ENCODE measurements around the gene MAPK6.

MAPK6 gene

GRCh38 chr15:52008698-52009434 is 10.2 kb upstream of the MAPK6 start:
- DNase-seq: no peak

GRCh38 chr15:52010633-52011595 is 8.1 kb upstream of the MAPK6 start:
- no peak for DNase-seq

- DNase-seq: no peak
Measured at GRCh38 chr15:52011711-52012144, 7.3 kb upstream of the MAPK6 start.

GRCh38 chr15:52012210-52012609 is 6.8 kb upstream of the MAPK6 start:
- DNase-seq: no peak

GRCh38 chr15:52013151-52013791 is 5.7 kb upstream of the MAPK6 start:
- no peak for DNase-seq

- no peak for DNase-seq
Measured at GRCh38 chr15:52014616-52015015, 4.4 kb upstream of the MAPK6 start.

GRCh38 chr15:52016316-52016715 is 2.7 kb upstream of the MAPK6 start:
- DNase-seq: no peak

GRCh38 chr15:52018244-52018643 is 775 bp upstream of the MAPK6 start:
- no peak for DNase-seq

GRCh38 chr15:52019394-52020220 is 588 bp downstream of the MAPK6 start:
- DNase-seq: peak; percentile 92

- no peak for DNase-seq
Measured at GRCh38 chr15:52020221-52021085, 1.4 kb downstream of the MAPK6 start.

GRCh38 chr15:52021128-52021671 is 2.2 kb downstream of the MAPK6 start:
- no peak for DNase-seq

GRCh38 chr15:52021892-52022540 is 3.0 kb downstream of the MAPK6 start:
- no peak for DNase-seq

GRCh38 chr15:52023169-52023922 is 4.3 kb downstream of the MAPK6 start:
- no peak for DNase-seq

GRCh38 chr15:52028431-52029093 is 9.5 kb downstream of the MAPK6 start:
- DNase-seq: no peak

GRCh38 chr15:52030010-52030409 is 11.0 kb downstream of the MAPK6 start:
- no peak for DNase-seq

GRCh38 chr15:52031556-52031955 is 12.5 kb downstream of the MAPK6 start:
- DNase-seq: no peak

- no peak for DNase-seq
Measured at GRCh38 chr15:52037889-52038505, 19.0 kb downstream of the MAPK6 start.
